IMR-90 (cell line): Measurements from ENCODE around the gene OBP2A.

ENCODE experiments used
- BHLHE40 ChIP-seq: fragments of 150-350 bp; IDR thresholded peaks from 2 replicates; pipeline ENCODE4 v1.6.1; 2016; ENCODE audit warnings: mild to moderate bottlenecking, low read depth, low read length
- CTCF ChIP-seq: conservative IDR thresholded peaks from 2 replicates; pipeline ENCODE4 v1.5.1; 2012; ENCODE audit warnings: mild to moderate bottlenecking, low read depth, low read length, improper control_type of control experiment
- ELK1 ChIP-seq: fragments of 150-350 bp; IDR thresholded peaks from 2 replicates; pipeline ENCODE4 v1.6.1; 2016; ENCODE audit warnings: low read depth, mild to moderate bottlenecking, low read length, moderate library complexity, borderline replicate concordance
- FOS ChIP-seq: fragments of 150-350 bp; IDR thresholded peaks from 2 replicates; pipeline ENCODE4 v1.6.1; 2016; ENCODE audit warnings: low read depth, low read length
- POLR2A ChIP-seq: IDR thresholded peaks from 2 replicates; pipeline ENCODE4 v1.6.1; 2012; ENCODE audit warnings: mild to moderate bottlenecking, low read depth, low read length

GRCh38 chr9:135588886-135589595, 43.1 kb downstream of the OBP2A start:
- no peak for TF ChIP-seq CTCF
- TF ChIP-seq FOS = no peak
- no peak for TF ChIP-seq BHLHE40
- no peak for TF ChIP-seq ELK1
- TF ChIP-seq POLR2A = no peak
